Loucy (cell line): Measurements from ENCODE around the gene CEP55.

Experiments
- H2AFZ ChIP-seq: fragments of 200-600 bp; sonication (generic); 2 replicates; pipeline ENCODE4 v1.6.0; 2016; ENCODE audit warnings: antibody characterized with exemption, mild to moderate bottlenecking, low read length, moderate library complexity
- H3F3A ChIP-seq: fragments of 200-600 bp; 2 replicates; pipeline ENCODE4 v1.6.0; 2016; ENCODE audit warnings: antibody characterized with exemption, low read depth, mild to moderate bottlenecking
- H3K27me3 ChIP-seq: fragments of 200-600 bp; sonication (generic); 2 replicates; pipeline ENCODE4 v1.6.1; 2014; ENCODE audit warnings: low read length, mild to moderate bottlenecking; ENCODE audit not compliant: insufficient read depth, poor library complexity, severe bottlenecking
- H3K36me3 ChIP-seq: fragments of 200-600 bp; sonication (generic); 2 replicates; pipeline ENCODE4 v1.6.1; 2016; ENCODE audit warnings: low read length; ENCODE audit not compliant: insufficient read depth
- H3K4me1 ChIP-seq: fragments of 200-600 bp; sonication (generic); 2 replicates; pipeline ENCODE4 v1.5.1; 2014; ENCODE audit warnings: low read length, mild to moderate bottlenecking; ENCODE audit not compliant: insufficient read depth, poor library complexity, severe bottlenecking
- H3K4me2 ChIP-seq: fragments of 200-600 bp; sonication (generic); 2 replicates; pipeline ENCODE4 v1.6.0; 2014; ENCODE audit warnings: antibody characterized with exemption, low read length, low read depth, mild to moderate bottlenecking; ENCODE audit not compliant: poor library complexity, severe bottlenecking
- H3K4me3 ChIP-seq: fragments of 200-600 bp; sonication (generic); 2 replicates; pipeline ENCODE4 v1.5.1; 2014; ENCODE audit warnings: low read length, mild to moderate bottlenecking, mixed read lengths; ENCODE audit not compliant: poor library complexity, severe bottlenecking
- H3K79me2 ChIP-seq: fragments of 200-600 bp; sonication (generic); 2 replicates; pipeline ENCODE4 v1.6.1; 2014; ENCODE audit warnings: low read length; ENCODE audit not compliant: insufficient read depth
- H3K9ac ChIP-seq: fragments of 200-600 bp; sonication (generic); 2 replicates; pipeline ENCODE4 v1.6.0; 2014; ENCODE audit warnings: mild to moderate bottlenecking, low read depth, low read length, moderate library complexity; ENCODE audit not compliant: poor library complexity, severe bottlenecking
- H3K9me2 ChIP-seq: fragments of 200-600 bp; sonication (generic); replicated peaks from 2 replicates; pipeline ENCODE4 v1.6.1; 2016; ENCODE audit warnings: low read depth, low read length, mixed read lengths
- H3K9me3 ChIP-seq: fragments of 200-600 bp; sonication (generic); 2 replicates; pipeline ENCODE4 v1.6.1; 2014; ENCODE audit warnings: mild to moderate bottlenecking, antibody characterized with exemption, low read length, low read depth; ENCODE audit not compliant: insufficient read depth
- H4K20me1 ChIP-seq: fragments of 200-600 bp; sonication (generic); 2 replicates; pipeline ENCODE4 v1.6.0; 2014; ENCODE audit warnings: antibody characterized with exemption, low read length, mild to moderate bottlenecking; ENCODE audit not compliant: insufficient read depth, poor library complexity, severe bottlenecking
- CTCF ChIP-seq: fragments of 200-600 bp; sonication (generic); conservative IDR thresholded peaks from 2 replicates; pipeline ENCODE4 v1.5.1; 2014; ENCODE audit warnings: mild to moderate bottlenecking, antibody characterized with exemption, low read length
- EZH2phosphoT487 ChIP-seq: fragments of 200-600 bp; IDR thresholded peaks from 2 replicates; pipeline ENCODE4 v1.6.1; 2018; ENCODE audit warnings: antibody characterized with exemption, mild to moderate bottlenecking, moderate library complexity, borderline replicate concordance

CEP55 gene

GRCh38 chr10:93454736-93455135 is 41.7 kb upstream of the CEP55 start:
- Histone ChIP-seq H3K9ac (no peak overlapping the region), H3K4me1 (no peaks in the 10 kb centered on the region), H3K9me2 (no peaks in the 10 kb centered on the region), H3K4me2 (no peak overlapping the region), H3K27me3 (no peaks in the 10 kb centered on the region), H3F3A (no peaks in the 10 kb centered on the region), H2AFZ (no peak overlapping the region), H3K4me3 (no peak overlapping the region), H4K20me1 (no peaks in the 10 kb centered on the region), H3K36me3 (no peaks in the 10 kb centered on the region), H3K9me3 (no peaks in the 10 kb centered on the region), H3K79me2 (no peaks in the 10 kb centered on the region)
- TF ChIP-seq CTCF (no peak), EZH2phosphoT487 (no peak)

GRCh38 chr10:93456480-93456879 is 39.9 kb upstream of the CEP55 start:
- Histone ChIP-seq H3K4me2 (no peak overlapping the region), H3K9me3 (no peaks in the 10 kb centered on the region), H4K20me1 (no peaks in the 10 kb centered on the region), H3K27me3 (no peaks in the 10 kb centered on the region), H3K9me2 (no peaks in the 10 kb centered on the region), H3K9ac (no peak overlapping the region), H3K79me2 (no peaks in the 10 kb centered on the region), H3K36me3 (no peaks in the 10 kb centered on the region), H3K4me3 (no peak overlapping the region), H3K4me1 (peaks cover 5% of the 10 kb centered on the region), H3F3A (no peaks in the 10 kb centered on the region), H2AFZ (no peak overlapping the region)
- TF ChIP-seq CTCF (no peak), EZH2phosphoT487 (no peak)

DNA sequence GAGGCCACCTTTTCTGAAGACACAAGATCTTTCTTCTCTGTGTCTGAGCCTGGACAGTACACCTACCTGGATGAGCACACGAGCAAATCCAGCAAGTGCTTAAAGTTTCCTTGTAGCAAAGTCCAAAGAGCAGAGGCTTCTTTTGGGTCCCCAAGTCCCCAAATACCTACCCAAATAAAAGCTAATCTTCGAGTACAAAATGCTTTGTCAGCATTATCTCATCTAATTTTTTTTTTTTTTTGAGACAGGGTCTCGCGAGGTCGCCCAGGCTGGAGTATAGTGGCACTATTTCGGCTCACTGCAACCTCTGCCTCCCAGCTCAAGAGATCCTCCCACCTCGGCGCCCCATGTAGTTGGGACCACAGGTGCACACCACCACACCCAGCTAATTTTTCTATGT is 38.9 kb upstream of the CEP55 start:
- no peak overlapping the region for H3K4me3 ChIP-seq
- H3K27me3 ChIP-seq = no peaks in the 10 kb centered on the region
- no peak overlapping the region for H3K9ac ChIP-seq
- TF ChIP-seq CTCF (no peak), EZH2phosphoT487 (no peak)
- no peak overlapping the region for H2AFZ ChIP-seq
- H3F3A ChIP-seq = no peaks in the 10 kb centered on the region
- peaks cover 15% of the 10 kb centered on the region for H3K4me1 ChIP-seq
- H4K20me1 ChIP-seq = no peaks in the 10 kb centered on the region
- H3K4me2 ChIP-seq = no peak overlapping the region
- no peaks in the 10 kb centered on the region for H3K79me2 ChIP-seq
- H3K36me3 ChIP-seq = no peaks in the 10 kb centered on the region
- H3K9me2 ChIP-seq = no peaks in the 10 kb centered on the region
- no peaks in the 10 kb centered on the region for H3K9me3 ChIP-seq
